ENCODE data around the gene RHOU.
"Not testable (repeated sequence)": the region's sequence is repeated elsewhere in the genome, so short reads cannot be mapped to it uniquely, and the experiment has no call there.

Gene RHOU

GRCh38 chr1:228770779-228771223 is 35.5 kb downstream of the RHOU start:
- TF ChIP-seq, protein P1, sequence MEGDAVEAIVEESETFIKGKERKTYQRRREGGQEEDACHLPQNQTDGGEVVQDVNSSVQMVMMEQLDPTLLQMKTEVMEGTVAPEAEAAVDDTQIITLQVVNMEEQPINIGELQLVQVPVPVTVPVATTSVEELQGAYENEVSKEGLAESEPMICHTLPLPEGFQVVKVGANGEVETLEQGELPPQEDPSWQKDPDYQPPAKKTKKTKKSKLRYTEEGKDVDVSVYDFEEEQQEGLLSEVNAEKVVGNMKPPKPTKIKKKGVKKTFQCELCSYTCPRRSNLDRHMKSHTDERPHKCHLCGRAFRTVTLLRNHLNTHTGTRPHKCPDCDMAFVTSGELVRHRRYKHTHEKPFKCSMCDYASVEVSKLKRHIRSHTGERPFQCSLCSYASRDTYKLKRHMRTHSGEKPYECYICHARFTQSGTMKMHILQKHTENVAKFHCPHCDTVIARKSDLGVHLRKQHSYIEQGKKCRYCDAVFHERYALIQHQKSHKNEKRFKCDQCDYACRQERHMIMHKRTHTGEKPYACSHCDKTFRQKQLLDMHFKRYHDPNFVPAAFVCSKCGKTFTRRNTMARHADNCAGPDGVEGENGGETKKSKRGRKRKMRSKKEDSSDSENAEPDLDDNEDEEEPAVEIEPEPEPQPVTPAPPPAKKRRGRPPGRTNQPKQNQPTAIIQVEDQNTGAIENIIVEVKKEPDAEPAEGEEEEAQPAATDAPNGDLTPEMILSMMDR (IDR thresholded peaks at IDR 0.05; ENCODE audit: extremely low read depth, missing control alignments) = no peak
- DNase-seq (ENCODE audit: low spot score) = no peak

DNA sequence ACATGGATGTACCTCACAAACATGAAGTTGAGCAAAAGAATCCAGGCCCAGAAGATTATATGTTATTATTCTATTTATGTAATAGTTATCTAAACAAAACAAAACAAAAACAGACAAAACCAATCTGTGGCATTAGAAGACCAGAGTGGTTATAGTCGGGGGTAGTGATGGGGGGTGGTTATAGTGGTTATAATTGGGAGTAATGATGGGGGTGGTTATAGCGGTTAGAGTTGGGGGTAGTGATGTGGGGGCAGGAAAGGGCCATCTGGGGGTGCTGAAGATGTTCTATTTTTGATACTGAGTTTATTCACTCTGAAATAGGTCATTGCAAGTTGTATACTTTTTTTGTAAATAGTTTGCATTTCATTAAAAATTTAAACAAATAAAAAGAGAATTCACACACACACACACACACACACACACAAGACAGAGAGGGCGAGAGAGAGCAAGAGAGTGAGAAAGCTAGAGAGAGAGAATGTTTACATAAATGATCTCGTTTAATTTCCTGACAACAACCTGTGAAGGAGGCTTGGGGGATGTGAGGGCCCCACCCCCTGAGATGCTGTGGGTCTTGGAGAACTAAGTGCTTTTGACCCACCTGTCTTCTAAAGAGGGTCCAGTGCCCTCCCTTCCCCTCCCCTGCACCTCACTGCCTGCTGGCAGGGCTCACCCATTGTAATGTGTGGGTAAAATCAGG is 37.4 kb downstream of the RHOU start:
- TF ChIP-seq, protein P1 (IDR thresholded peaks at IDR 0.05; ENCODE audit: extremely low read depth, missing control alignments) = no peak
- DNase-seq (ENCODE audit: low spot score) = no peak

- DNase-seq (ENCODE audit: low spot score) = not testable (repeated sequence)
These were observed 40.7 kb downstream of the RHOU start for GRCh38 chr1:228775946-228776345.

DNA sequence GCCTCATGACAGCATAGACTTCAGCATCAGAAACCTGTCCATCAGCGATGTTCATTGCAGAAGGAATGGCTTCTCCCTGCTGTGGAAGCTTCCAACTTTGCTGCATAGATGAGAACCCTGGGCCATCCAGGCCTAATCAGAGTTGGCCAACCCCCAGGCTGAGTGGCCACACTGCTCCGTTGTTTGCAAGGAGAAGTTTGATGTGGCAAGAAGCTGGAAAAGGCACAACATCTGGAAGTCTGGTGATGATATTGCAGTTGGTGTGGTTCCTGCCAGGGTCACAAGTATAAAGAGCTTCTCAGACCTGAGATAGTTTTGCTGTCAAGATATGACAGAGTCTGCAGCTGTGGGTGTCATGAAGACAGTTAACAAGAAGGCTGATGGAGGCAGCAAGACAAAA is 41.2 kb downstream of the RHOU start:
- DNase-seq (ENCODE audit: low spot score) = no peak
- TF ChIP-seq, protein P1 (IDR thresholded peaks at IDR 0.05; ENCODE audit: extremely low read depth, missing control alignments) = no peak

DNA sequence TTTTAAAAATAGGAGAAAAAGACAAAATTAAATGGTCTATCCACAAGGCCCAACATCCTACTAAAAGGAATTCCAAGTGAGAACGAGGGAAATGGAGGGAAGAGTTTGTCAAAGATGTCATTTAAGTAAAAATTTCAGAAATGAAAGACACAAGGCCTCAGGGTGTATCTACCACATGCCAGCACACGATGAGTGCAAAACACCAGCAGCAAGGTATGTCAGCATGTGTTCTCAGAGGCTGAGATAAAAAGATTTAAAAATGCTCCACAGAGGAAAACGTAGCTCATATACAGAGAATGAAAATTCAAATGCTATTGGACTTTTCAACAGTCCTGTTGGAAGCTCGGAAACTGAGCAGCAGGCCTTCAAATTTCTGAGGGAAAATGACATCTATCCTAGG is 42.0 kb downstream of the RHOU start:
- TF ChIP-seq, protein P1 (IDR thresholded peaks at IDR 0.05; ENCODE audit: extremely low read depth, missing control alignments) = no peak
- DNase-seq (ENCODE audit: low spot score) = no peak

- TF ChIP-seq, protein P1 (IDR thresholded peaks at IDR 0.05; ENCODE audit: extremely low read depth, missing control alignments) = no peak
These were observed 42.7 kb downstream of the RHOU start for GRCh38 chr1:228778026-228778425.

DNA sequence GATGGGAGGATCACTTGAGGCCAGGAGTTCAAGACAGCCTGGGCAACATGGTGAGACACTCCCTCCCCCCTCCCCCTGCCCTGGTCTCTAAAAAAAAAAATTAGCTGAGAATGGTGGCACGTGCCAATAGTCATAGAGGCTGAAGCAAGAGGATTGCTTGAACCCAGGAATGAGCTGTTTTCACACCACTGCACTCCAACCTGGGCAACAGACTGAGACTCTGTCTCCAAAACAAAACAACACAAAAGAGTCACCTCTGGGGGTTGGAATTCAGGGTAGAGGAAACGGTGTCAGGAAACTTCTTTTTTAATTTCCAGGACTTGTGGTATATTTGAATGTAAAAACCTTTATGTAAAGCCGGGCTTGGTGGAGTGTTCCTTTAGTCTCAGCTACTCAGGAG is 43.2 kb downstream of the RHOU start:
- TF ChIP-seq, protein P1 (IDR thresholded peaks at IDR 0.05; ENCODE audit: extremely low read depth, missing control alignments) = no peak
- DNase-seq (ENCODE audit: low spot score) = no peak

More at GRCh38 chr1:228778026-228778425, 42.7 kb downstream of the RHOU start:
- DNase-seq (ENCODE audit: low spot score) = no peak

GRCh38 chr1:228778961-228779360 is 43.7 kb downstream of the RHOU start:
- DNase-seq (ENCODE audit: low spot score) = no peak
- TF ChIP-seq, protein P1 (IDR thresholded peaks at IDR 0.05; ENCODE audit: extremely low read depth, missing control alignments) = no peak
